ENCODE data around the gene NCOA5. TPM values are rescaled to one million over a fixed set of nuclear protein-coding genes. Genes with fewer than 3 reads are reported as not detected.

The NCOA5 gene
- total RNA-seq, 1 donor from 2014 or later = 10.3 TPM

DNA sequence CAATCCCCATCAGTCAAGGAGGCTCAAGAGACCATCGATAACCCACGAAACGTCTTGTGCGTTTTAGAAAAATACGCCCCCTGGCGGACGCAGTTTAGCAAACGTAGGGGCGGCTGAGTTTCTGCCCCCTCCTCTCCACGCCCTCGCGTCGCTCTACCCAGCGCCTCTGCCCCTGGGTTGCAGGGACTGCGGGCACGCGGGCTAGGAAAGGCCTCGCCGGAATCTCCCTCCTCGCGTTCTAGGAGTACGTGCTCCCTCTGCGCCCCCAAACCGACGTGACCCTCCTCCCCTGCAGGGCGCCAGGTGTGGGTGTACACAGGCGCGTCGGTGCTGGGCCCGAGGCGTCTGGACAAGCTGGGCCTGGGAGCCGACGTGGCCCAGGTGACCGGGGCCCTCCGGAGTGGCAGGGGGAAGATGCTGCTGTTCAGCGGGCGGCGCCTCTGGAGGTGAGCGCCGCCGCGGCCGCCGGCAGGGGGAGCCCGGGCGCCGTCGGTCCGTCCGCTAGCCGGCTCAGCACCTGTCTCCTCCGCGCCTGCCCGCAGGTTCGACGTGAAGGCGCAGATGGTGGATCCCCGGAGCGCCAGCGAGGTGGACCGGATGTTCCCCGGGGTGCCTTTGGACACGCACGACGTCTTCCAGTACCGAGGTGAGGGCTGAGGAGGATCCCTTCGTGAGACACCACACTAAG is 75.8 kb downstream of the NCOA5 start:
- Mint-ChIP-seq H3K4me3 (peak overlapping the region; percentile 71), H3K36me3 (no peaks in the 10 kb centered on the region), H3K27ac (no peak overlapping the region), H3K9me3 (peaks cover 9% of the 10 kb centered on the region), H3K27me3 (ENCODE audit: insufficient read depth, low read depth) (peaks cover 31% of the 10 kb centered on the region), H3K4me1 (peaks cover 14% of the 10 kb centered on the region)
- H3K9me3 ChIP-seq (ENCODE audit: low read depth) = no peaks in the 10 kb centered on the region
- H3K4me3 ChIP-seq = peak overlapping the region; percentile 44
- no peaks in the 10 kb centered on the region for H3K4me1 ChIP-seq
- TF ChIP-seq, protein P1, sequence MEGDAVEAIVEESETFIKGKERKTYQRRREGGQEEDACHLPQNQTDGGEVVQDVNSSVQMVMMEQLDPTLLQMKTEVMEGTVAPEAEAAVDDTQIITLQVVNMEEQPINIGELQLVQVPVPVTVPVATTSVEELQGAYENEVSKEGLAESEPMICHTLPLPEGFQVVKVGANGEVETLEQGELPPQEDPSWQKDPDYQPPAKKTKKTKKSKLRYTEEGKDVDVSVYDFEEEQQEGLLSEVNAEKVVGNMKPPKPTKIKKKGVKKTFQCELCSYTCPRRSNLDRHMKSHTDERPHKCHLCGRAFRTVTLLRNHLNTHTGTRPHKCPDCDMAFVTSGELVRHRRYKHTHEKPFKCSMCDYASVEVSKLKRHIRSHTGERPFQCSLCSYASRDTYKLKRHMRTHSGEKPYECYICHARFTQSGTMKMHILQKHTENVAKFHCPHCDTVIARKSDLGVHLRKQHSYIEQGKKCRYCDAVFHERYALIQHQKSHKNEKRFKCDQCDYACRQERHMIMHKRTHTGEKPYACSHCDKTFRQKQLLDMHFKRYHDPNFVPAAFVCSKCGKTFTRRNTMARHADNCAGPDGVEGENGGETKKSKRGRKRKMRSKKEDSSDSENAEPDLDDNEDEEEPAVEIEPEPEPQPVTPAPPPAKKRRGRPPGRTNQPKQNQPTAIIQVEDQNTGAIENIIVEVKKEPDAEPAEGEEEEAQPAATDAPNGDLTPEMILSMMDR (IDR thresholded peaks at IDR 0.05) = peak; percentile 68
- TF ChIP-seq EZH2 (IDR thresholded peaks at IDR 0.05) = peak; percentile 55
- TF ChIP-seq EZH2phosphoT487 (IDR thresholded peaks at IDR 0.05) = peak; percentile 48
- peaks cover 9% of the 10 kb centered on the region for H4K20me1 ChIP-seq (ENCODE audit: low read depth)
- no peak overlapping the region for H3K9ac ChIP-seq
- H3K36me3 ChIP-seq = no peaks in the 10 kb centered on the region
- DNase-seq (ENCODE audit: low spot score) = peak; percentile 90
- H3K79me2 ChIP-seq (ENCODE audit: low read depth) = no peaks in the 10 kb centered on the region
- H3F3A ChIP-seq (ENCODE audit: low read depth) = peaks cover 12% of the 10 kb centered on the region
- H2AFZ ChIP-seq (replicated peaks) = peak overlapping the region; percentile 90
- peak overlapping the region; percentile 75 for H3K4me2 ChIP-seq
- peaks cover 36% of the 10 kb centered on the region for H3K27me3 ChIP-seq
- H3K27ac ChIP-seq = no peak overlapping the region

GRCh38 chr20:46013322-46013828 is 76.4 kb downstream of the NCOA5 start:
- Mint-ChIP-seq H3K27ac (no peak overlapping the region), H3K27me3 (ENCODE audit: insufficient read depth, low read depth) (peaks cover 31% of the 10 kb centered on the region), H3K4me3 (peak overlapping the region; percentile 71), H3K4me1 (peaks cover 20% of the 10 kb centered on the region), H3K9me3 (peaks cover 9% of the 10 kb centered on the region), H3K36me3 (no peaks in the 10 kb centered on the region)
- peaks cover 12% of the 10 kb centered on the region for H3F3A ChIP-seq (ENCODE audit: low read depth)
- H3K27ac ChIP-seq = no peak overlapping the region
- H3K4me2 ChIP-seq = peak overlapping the region; percentile 75
- no peaks in the 10 kb centered on the region for H3K9me3 ChIP-seq (ENCODE audit: low read depth)
- peak overlapping the region; percentile 90 for H2AFZ ChIP-seq (replicated peaks)
- no peaks in the 10 kb centered on the region for H3K36me3 ChIP-seq
- H3K4me1 ChIP-seq = peaks cover 2% of the 10 kb centered on the region
- H3K4me3 ChIP-seq = peak overlapping the region; percentile 44
- TF ChIP-seq, protein P1 (IDR thresholded peaks at IDR 0.05) = no peak
- TF ChIP-seq EZH2phosphoT487 (IDR thresholded peaks at IDR 0.05) (no peak), EZH2 (IDR thresholded peaks at IDR 0.05) (no peak)
- DNase-seq (ENCODE audit: low spot score) = no peak
- H4K20me1 ChIP-seq (ENCODE audit: low read depth) = peaks cover 9% of the 10 kb centered on the region
- no peak overlapping the region for H3K9ac ChIP-seq
- H3K79me2 ChIP-seq (ENCODE audit: low read depth) = no peaks in the 10 kb centered on the region
- peaks cover 36% of the 10 kb centered on the region for H3K27me3 ChIP-seq

- Mint-ChIP-seq H3K27me3 (ENCODE audit: insufficient read depth, low read depth) (peaks cover 31% of the 10 kb centered on the region), H3K27ac (no peak overlapping the region), H3K4me1 (peaks cover 24% of the 10 kb centered on the region), H3K9me3 (peaks cover 9% of the 10 kb centered on the region), H3K36me3 (no peaks in the 10 kb centered on the region), H3K4me3 (no peak overlapping the region)
- H3K9ac ChIP-seq = no peak overlapping the region
- H3K36me3 ChIP-seq = no peaks in the 10 kb centered on the region
- peaks cover 9% of the 10 kb centered on the region for H4K20me1 ChIP-seq (ENCODE audit: low read depth)
- peaks cover 12% of the 10 kb centered on the region for H3F3A ChIP-seq (ENCODE audit: low read depth)
- no peak overlapping the region for H3K4me2 ChIP-seq
- no peaks in the 10 kb centered on the region for H3K9me3 ChIP-seq (ENCODE audit: low read depth)
- no peak overlapping the region for H2AFZ ChIP-seq (replicated peaks)
- no peak for DNase-seq (ENCODE audit: low spot score)
- no peak for TF ChIP-seq EZH2 (IDR thresholded peaks at IDR 0.05)
- TF ChIP-seq, protein P1 (IDR thresholded peaks at IDR 0.05) = no peak
- TF ChIP-seq EZH2phosphoT487 (IDR thresholded peaks at IDR 0.05) = no peak
- peaks cover 36% of the 10 kb centered on the region for H3K27me3 ChIP-seq
- no peak overlapping the region for H3K27ac ChIP-seq
- H3K4me1 ChIP-seq = peaks cover 6% of the 10 kb centered on the region
- no peak overlapping the region for H3K4me3 ChIP-seq
- H3K79me2 ChIP-seq (ENCODE audit: low read depth) = no peaks in the 10 kb centered on the region
Observed at GRCh38 chr20:46012921-46013320, 76.8 kb downstream of the NCOA5 start.
